Upper lobe of left lung (tissue), 4 donors: ENCODE results near the gene PPP2R2B.

ENCODE experiments used
- EP300 ChIP-seq, 4 donors: sonication (generic); formaldehyde crosslinking; IDR thresholded peaks; one replicate each; pipeline ENCODE4 v1.5.1; 2017; ENCODE audit warnings: antibody characterized with exemption in 4 of 4, control low read depth in 2 of 4
- POLR2AphosphoS5 ChIP-seq, 2 donors: sonication (generic); formaldehyde crosslinking; IDR thresholded peaks; one replicate each; pipeline ENCODE4 v1.5.1; 2017; ENCODE audit warnings: antibody characterized with exemption in 2 of 2
- TF ChIP-seq, protein P1 (sequence below), 6 experiments: fragments of 450-650 bp in 4 of 6; fragments of 200-600 bp in 2 of 6; sonication (generic) in 2 of 6; IDR thresholded peaks; one replicate each; pipeline ENCODE4 v1.5.1; 2016 to 2019; ENCODE audit warnings: antibody characterized with exemption in 6 of 6

- TF ChIP-seq, protein P1, sequence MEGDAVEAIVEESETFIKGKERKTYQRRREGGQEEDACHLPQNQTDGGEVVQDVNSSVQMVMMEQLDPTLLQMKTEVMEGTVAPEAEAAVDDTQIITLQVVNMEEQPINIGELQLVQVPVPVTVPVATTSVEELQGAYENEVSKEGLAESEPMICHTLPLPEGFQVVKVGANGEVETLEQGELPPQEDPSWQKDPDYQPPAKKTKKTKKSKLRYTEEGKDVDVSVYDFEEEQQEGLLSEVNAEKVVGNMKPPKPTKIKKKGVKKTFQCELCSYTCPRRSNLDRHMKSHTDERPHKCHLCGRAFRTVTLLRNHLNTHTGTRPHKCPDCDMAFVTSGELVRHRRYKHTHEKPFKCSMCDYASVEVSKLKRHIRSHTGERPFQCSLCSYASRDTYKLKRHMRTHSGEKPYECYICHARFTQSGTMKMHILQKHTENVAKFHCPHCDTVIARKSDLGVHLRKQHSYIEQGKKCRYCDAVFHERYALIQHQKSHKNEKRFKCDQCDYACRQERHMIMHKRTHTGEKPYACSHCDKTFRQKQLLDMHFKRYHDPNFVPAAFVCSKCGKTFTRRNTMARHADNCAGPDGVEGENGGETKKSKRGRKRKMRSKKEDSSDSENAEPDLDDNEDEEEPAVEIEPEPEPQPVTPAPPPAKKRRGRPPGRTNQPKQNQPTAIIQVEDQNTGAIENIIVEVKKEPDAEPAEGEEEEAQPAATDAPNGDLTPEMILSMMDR (IDR thresholded peaks at IDR 0.05), result no peak
- no peak for TF ChIP-seq POLR2AphosphoS5 (IDR thresholded peaks at IDR 0.05)
- TF ChIP-seq EP300 (IDR thresholded peaks at IDR 0.05), result no peak
These were observed 2.4 kb upstream of the PPP2R2B start for GRCh38 chr5:146880966-146881365.
